Stimulated activated CD4-positive, alpha-beta T cell treated with anti-CD3 and anti-CD28 coated beads, Interleukin-12 subunit alpha, Interleukin-12 subunit beta, amount 100 ng/mL, for 4 hours (primary cell): Measurements from ENCODE around the gene DHRS12.
"Not testable (repeated sequence)": the region's sequence is repeated elsewhere in the genome, so short reads cannot be mapped to it uniquely, and the experiment has no call there.

ENCODE experiments used
- DNase-seq: peaks from one replicate; pipeline ENCODE4 v3.0.0-alpha.2; 2020

The DHRS12 gene

GRCh38 chr13:51826606-51827005 lies 22.6 kb upstream of the DHRS12 start:
- DNase-seq = no peak

DNA sequence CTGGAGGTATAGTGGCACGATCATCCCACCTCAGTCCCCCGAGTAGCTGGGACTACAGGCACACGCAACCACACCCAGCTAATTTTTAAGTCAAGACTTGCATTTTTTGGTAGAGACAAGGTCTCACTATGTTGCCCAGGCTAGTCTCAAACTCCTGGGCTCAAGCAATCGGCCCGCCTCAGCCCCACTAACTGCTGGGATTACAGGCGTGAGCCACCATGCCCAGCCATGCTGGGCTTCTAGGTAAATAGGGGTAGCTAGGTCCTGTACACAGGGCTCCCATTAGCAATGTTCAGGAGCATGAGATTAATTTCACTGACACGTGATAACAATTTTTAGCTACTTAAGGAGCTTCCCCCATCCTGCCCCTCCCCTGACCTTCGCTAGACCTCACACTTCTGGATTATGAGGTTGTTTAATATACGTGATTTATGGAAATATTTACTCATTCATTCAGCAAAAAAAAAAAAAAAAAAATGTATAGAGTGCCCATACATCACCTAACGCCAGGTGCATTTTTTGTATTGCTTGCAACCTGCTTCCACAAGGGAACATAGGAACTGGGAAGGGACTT lies 21.8 kb upstream of the DHRS12 start:
- no peak for DNase-seq

- no peak for DNase-seq
Measured at GRCh38 chr13:51825165-51825592, 21.2 kb upstream of the DHRS12 start.

GRCh38 chr13:51824712-51825111 lies 20.7 kb upstream of the DHRS12 start:
- DNase-seq = not testable (repeated sequence)

DNA sequence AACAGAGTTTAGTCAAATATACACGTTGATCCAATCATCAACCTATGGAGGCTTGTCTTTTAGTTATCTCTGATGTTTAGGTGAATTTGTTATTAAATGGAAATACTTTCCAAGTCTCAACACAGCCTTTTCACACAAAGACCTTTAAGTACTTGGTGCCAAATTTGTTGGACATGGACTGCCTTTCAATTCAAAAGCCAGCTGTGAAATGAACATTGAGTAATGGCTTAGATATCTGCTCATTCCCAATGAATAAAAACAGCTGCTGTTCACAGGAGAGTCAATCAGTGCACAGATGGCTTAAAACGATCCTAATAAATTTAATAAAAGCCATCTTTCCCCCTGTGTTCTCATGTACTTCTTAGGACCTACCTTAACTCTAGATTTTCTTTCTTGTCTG lies 19.9 kb upstream of the DHRS12 start:
- DNase-seq = no peak

DNA sequence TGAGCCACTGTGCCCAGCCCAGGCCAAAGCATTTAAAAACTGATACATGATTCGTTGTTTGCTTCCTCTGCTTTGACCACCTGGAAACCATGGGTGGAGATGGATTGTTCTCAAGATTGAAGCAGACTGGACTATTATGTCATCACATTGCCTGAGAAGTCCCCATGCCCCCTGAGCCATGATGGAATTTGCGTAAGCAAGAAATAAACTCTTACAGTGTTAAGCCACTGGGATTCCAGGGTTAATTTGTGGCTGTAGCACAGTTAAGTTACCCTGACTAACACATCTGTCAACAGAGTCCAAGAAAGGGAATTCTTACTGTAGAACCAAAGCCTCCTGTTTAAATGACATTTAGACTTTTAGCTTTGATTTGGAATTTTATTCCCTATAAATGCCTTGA lies 19.4 kb upstream of the DHRS12 start:
- DNase-seq = no peak

DNA sequence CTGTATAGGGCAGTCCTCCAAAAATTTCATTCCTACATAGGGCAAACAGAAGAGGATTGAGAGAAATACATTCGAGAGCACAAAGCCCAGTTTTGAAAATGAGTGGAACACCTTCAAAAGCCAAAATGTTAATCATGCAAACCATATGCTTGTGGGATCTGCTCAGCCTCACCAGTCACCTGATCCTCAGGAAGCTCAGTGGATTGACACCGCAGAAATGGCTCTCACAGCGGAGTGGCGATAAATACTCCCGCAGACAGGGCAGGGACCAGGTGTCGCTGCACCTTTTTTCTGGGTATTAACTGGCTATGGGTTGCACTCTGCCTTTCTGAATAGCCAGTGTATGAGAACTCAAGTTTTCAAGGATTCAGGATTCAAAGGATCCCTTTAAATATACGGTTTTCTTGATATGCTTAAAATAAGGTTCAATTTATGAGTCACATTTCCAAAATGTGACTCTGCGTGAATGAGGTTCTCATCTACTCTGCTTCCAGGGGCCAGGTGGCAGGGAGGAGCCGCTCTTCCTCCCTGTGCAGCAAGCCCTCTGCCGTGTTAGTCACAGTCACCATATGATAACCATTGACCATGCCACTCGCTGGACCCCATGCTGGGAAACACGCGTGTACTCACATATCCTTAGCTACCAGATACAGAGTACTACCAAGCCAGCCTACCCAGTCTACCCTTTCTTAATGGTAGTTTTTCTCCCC lies 18.3 kb upstream of the DHRS12 start:
- no peak for DNase-seq

DNA sequence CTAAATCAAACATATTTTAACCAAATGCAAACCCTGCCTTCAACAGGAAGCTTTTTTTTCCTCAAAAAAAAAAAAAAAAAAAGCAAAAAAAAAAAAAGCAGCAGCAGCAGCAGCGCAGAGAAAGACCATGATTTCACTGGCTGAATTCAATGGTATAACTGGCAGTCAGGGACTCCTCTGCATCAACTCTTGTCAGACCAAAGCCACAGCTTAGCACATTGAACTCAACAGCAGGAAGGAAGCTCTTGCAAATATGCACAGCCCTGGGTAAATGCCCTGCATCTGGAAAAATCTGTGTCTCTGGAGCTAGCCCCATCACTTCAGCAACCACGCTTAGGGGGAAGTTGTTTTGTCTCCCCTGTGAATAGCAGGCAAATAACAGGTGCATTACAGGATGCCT lies 17.6 kb upstream of the DHRS12 start:
- no peak for DNase-seq

GRCh38 chr13:51820016-51820597 lies 16.1 kb upstream of the DHRS12 start:
- DNase-seq = no peak

DNA sequence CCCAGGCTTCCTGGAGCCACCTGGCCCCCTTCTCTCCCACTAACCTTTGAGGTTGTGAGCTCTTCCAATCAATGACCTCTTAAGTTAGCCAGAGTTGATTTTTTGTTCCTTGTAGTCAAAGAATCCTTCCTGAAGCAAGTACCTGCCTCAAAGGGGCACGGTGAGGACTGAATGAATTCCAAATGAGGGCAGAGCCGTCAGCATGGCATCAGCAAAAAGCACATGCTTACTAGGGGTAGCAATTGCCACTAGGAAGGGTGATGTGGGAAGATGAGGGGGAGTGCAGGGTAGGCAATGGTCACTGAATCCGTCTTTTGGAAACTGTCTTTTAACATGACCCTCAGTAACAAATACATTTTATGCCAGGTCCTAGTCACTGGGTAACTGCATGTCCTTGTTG lies 15.6 kb upstream of the DHRS12 start:
- no peak for DNase-seq

GRCh38 chr13:51818781-51819511 lies 15.0 kb upstream of the DHRS12 start:
- DNase-seq = peak; percentile 50

GRCh38 chr13:51818276-51818675 lies 14.3 kb upstream of the DHRS12 start:
- no peak for DNase-seq

GRCh38 chr13:51817717-51818116 lies 13.8 kb upstream of the DHRS12 start:
- DNase-seq = no peak

GRCh38 chr13:51816604-51817249 lies 12.8 kb upstream of the DHRS12 start:
- DNase-seq = no peak

DNA sequence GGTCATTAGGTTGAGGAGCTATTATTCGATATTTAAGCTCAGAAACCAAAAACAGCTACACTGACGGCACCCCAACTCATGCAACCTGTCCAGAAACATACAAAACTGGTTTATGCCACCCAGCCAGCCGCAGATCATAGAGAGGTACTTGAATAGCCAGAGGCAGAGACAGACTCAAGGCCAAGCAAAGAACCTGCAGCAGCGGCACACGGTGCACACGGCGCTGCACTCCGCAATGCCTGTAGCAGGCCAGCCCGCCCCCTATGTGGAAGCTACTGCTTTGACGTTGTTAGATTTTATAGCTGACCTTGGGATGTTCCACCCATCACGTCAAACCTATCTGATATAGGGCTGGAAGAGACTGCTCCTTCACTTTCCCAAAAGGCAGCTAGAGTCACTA lies 11.9 kb upstream of the DHRS12 start:
- no peak for DNase-seq

GRCh38 chr13:51814825-51815650 lies 11.1 kb upstream of the DHRS12 start:
- DNase-seq = peak; percentile 56

GRCh38 chr13:51814071-51814470 lies 10.1 kb upstream of the DHRS12 start:
- no peak for DNase-seq

- DNase-seq = no peak
Measured at GRCh38 chr13:51811920-51812451, 8.0 kb upstream of the DHRS12 start.

GRCh38 chr13:51811046-51811445 lies 7.1 kb upstream of the DHRS12 start:
- DNase-seq = no peak

DNA sequence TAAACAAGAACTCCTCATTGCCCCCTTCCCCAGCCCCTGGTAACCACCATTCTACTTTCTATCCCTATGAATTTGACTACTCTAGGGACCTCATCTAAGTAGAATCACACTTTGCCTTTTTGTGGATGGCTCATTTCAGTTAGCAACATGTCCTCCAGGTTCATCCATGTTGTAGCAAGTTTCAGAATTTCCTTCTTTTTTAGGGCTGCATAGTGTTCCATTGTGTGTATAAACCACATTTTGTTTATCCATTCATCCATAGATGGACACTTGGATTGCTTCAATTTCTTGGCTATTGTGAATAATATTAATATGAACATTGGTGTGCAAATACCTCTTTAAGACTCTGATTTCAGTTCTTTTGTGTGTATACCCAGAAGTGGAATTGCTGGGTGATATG lies 4.8 kb upstream of the DHRS12 start:
- DNase-seq = no peak

DNA sequence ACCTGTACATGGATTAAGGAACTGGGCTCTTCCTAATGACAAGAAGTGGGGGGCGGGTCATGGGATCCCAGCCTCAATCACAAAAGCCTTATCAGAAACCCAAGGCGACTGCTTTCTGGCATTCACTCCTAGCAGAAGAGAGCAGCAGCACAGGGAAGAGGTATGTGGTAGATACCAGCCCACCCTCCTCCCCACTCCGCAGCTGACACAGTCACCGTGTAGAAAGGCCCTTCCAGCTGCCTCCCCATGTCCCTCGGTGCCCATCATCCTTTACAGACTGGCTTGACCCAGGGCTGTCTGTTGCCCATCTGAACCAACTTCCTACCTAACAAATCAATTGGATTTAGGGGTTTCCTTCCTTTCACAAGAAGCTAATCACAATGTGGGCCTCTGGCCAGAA lies 3.1 kb upstream of the DHRS12 start:
- DNase-seq = no peak

DNA sequence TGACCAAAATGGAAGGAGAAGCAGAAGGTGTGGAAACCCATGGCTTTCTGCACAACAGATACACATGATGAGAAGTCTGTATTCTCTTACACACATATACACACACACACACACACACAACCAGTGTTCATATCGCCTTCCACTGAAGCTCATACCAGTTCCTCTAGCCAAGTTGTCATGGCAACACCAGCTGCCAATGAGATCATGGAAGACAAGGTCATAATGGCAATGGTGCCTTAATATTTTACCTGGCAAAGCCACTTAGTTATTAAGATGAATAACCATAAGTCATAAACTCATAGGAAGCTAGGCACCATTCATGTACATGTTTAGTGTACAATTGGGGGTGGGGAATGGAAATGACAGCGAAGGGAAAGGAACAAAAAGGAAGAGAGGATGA lies 2.6 kb upstream of the DHRS12 start:
- DNase-seq = no peak
